Natural killer cell (primary cell): ENCODE measurements around the gene KIAA1671. TPM values are rescaled to one million over a fixed set of nuclear protein-coding genes. Genes with fewer than 3 reads are reported as not detected.

Source experiments
- ATAC-seq, 3 donors: fragments of 150-1000 bp in 2 of 3; fragments of 200-7000 bp in 1 of 3; cut with Tn5 transposase; 1 replicate in 1 of 3; 2 replicates in 2 of 3; pipeline ENCODE4 v1.10.0; 2021; ENCODE audit warnings: mild to moderate bottlenecking in 2 of 3, moderate library complexity in 2 of 3
- DNase-seq, 2 donors: peaks; one replicate each; pipeline versions ENCODE4 v3.0.0 to v3.0.0-alpha.2; 2013 to 2021; ENCODE audit warnings: mixed read lengths in 1 of 2
- H3K27ac ChIP-seq: one replicate; pipeline ENCODE4 v1.5.1; 2013; ENCODE audit warnings: mild to moderate bottlenecking, low read length
- H3K27me3 ChIP-seq: one replicate; pipeline ENCODE4 v1.6.1; 2013; ENCODE audit warnings: low read length; ENCODE audit not compliant: control insufficient read depth, insufficient read depth
- H3K36me3 ChIP-seq: one replicate; pipeline ENCODE4 v1.6.1; 2013; ENCODE audit warnings: low read length; ENCODE audit not compliant: control insufficient read depth, insufficient read depth
- H3K4me1 ChIP-seq: one replicate; pipeline ENCODE4 v1.6.1; 2013; ENCODE audit warnings: low read length; ENCODE audit not compliant: control insufficient read depth, insufficient read depth
- H3K4me3 ChIP-seq: one replicate; pipeline ENCODE4 v1.5.1; 2013; ENCODE audit warnings: low read length
- H3K9me3 ChIP-seq: one replicate; pipeline ENCODE4 v1.6.1; 2013; ENCODE audit warnings: low read length; ENCODE audit not compliant: control insufficient read depth, insufficient read depth
- H3K27ac Mint-ChIP-seq, 2 donors: one replicate each; pipeline ENCODE4 v1.8.0; 2022; ENCODE audit warnings: mild to moderate bottlenecking in 2 of 2, mixed read lengths in 2 of 2, moderate library complexity in 1 of 2
- H3K27me3 Mint-ChIP-seq, 2 donors: one replicate each; pipeline ENCODE4 v1.8.0; 2022; ENCODE audit warnings: low read depth in 2 of 2, mixed read lengths in 2 of 2
- H3K36me3 Mint-ChIP-seq: one replicate; pipeline ENCODE4 v1.8.0; 2022; ENCODE audit warnings: mixed read lengths
- H3K4me1 Mint-ChIP-seq, 2 donors: one replicate each; pipeline ENCODE4 v1.8.0; 2022; ENCODE audit warnings: mixed read lengths in 2 of 2
- H3K4me3 Mint-ChIP-seq: one replicate; pipeline ENCODE4 v1.8.0; 2022; ENCODE audit warnings: mild to moderate bottlenecking, moderate library complexity, mixed read lengths
- H3K9me3 Mint-ChIP-seq, 2 donors: one replicate each; pipeline ENCODE4 v1.8.0; 2022; ENCODE audit warnings: mixed read lengths in 2 of 2
- CTCF ChIP-seq: fragments of 200-600 bp; IDR thresholded peaks from one replicate; pipeline ENCODE4 v1.8.0; 2022; ENCODE audit warnings: antibody characterized with exemption
- WGBS: methylation state at CpG from one replicate; pipeline ENCODE4 v1.1.7; 2013; ENCODE audit warnings: missing lambda C conversion rate; ENCODE audit not compliant: insufficient coverage; 5-methylcytosine and 5-hydroxymethylcytosine counted together
- intact Hi-C: fragments of 100-400 bp; cut with micrococcal nuclease; formaldehyde crosslinking; loops from one replicate; pipeline ENCODE4 v1.14.2; 2022
- total RNA-seq, 4 donors: library from RNA; stranded (reverse); fragments of 120-200 nt in 1 of 4; gene quantifications; one replicate each; pipeline versions ENCODE4 v1.2.3 to v1.2.4, GENCODE V29; 2013 to 2022

KIAA1671 gene
- total RNA-seq, 3 donors from 2014 or later (not counting 1 experiment from before 2014, with no cell fraction given): 3.6 to 24.0 (median 7.3) TPM

- 84% methylated on average over 7 of the region's 7 CpGs for WGBS
- no peaks in the 10 kb centered on the region for H3K36me3 ChIP-seq
- no peak overlapping the region for H3K4me3 Mint-ChIP-seq
- H3K27me3 Mint-ChIP-seq: peaks cover 0 to 8% of the 10 kb centered on the region in 2 donors
- H3K4me1 ChIP-seq: peaks cover 18% of the 10 kb centered on the region
- TF ChIP-seq CTCF: no peak
- ATAC-seq (no peak), DNase-seq (no peak)
- H3K9me3 Mint-ChIP-seq: no peaks in the 10 kb centered on the region
- H3K4me1 Mint-ChIP-seq: peaks cover 19 to 24% of the 10 kb centered on the region in 2 donors
- H3K27ac Mint-ChIP-seq: no peak overlapping the region
- H3K4me3 ChIP-seq: no peak overlapping the region
- H3K36me3 Mint-ChIP-seq: no peaks in the 10 kb centered on the region
- H3K27me3 ChIP-seq: no peaks in the 10 kb centered on the region
- H3K9me3 ChIP-seq: no peaks in the 10 kb centered on the region
- no peak overlapping the region for H3K27ac ChIP-seq
- intact Hi-C loops: no loop called here
Observed at GRCh38 chr22:25113316-25113721, 160.8 kb downstream of the KIAA1671 start.

GRCh38 chr22:25114369-25115362 is 162.2 kb downstream of the KIAA1671 start:
- Mint-ChIP-seq H3K36me3 (no peaks in the 10 kb centered on the region), H3K27me3 (peaks cover 0 to 11% of the 10 kb centered on the region in 2 donors), H3K9me3 (no peaks in the 10 kb centered on the region), H3K27ac (no peak overlapping the region), H3K4me1 (peaks cover 19 to 21% of the 10 kb centered on the region in 2 donors), H3K4me3 (no peak overlapping the region)
- 88% methylated on average over 12 of the region's 17 CpGs for WGBS
- intact Hi-C loops: no loop called here
- Histone ChIP-seq H3K4me1 (peaks cover 18% of the 10 kb centered on the region), H3K27me3 (no peaks in the 10 kb centered on the region), H3K27ac (no peak overlapping the region), H3K9me3 (no peaks in the 10 kb centered on the region), H3K4me3 (no peak overlapping the region), H3K36me3 (no peaks in the 10 kb centered on the region)
- no peak for DNase-seq
- TF ChIP-seq CTCF: no peak
- ATAC-seq: no peak

GRCh38 chr22:25119609-25120008 is 167.1 kb downstream of the KIAA1671 start:
- TF ChIP-seq CTCF: no peak
- Histone ChIP-seq H3K27ac (no peak overlapping the region), H3K4me1 (no peaks in the 10 kb centered on the region), H3K9me3 (no peaks in the 10 kb centered on the region), H3K36me3 (no peaks in the 10 kb centered on the region), H3K27me3 (no peaks in the 10 kb centered on the region), H3K4me3 (no peak overlapping the region)
- intact Hi-C loops: no loop called here
- WGBS: 85% methylated on average over 2 of the region's 2 CpGs
- Mint-ChIP-seq H3K9me3 (no peaks in the 10 kb centered on the region), H3K4me3 (no peak overlapping the region), H3K4me1 (no peaks in the 10 kb centered on the region), H3K27ac (no peak overlapping the region), H3K36me3 (no peaks in the 10 kb centered on the region), H3K27me3 (peaks cover 0 to 5% of the 10 kb centered on the region in 2 donors)
- no peak for ATAC-seq
- no peak for DNase-seq
